ENCODE data around the gene CEP97. TPM values are rescaled to one million over a fixed set of nuclear protein-coding genes. Genes with fewer than 3 reads are reported as not detected.

CEP97 gene
- polyA plus RNA-seq, 1 donor (not counting 4 experiments of a cell fraction or from before 2014, with no cell fraction given), result 3.6 TPM

- H3K79me2 ChIP-seq (ENCODE audit: control insufficient read depth, insufficient read depth, low read length), result peaks cover 2% of the 10 kb centered on the region
- no peak overlapping the region for H3K4me2 ChIP-seq (ENCODE audit: control insufficient read depth, extremely low read depth, insufficient read depth, low read depth, low read length)
- TF ChIP-seq CTCF (optimal IDR thresholded peaks at IDR 0.05 in 1 of 3, IDR thresholded peaks at IDR 0.05 in 1 of 3, conservative IDR thresholded peaks at IDR 0.05 in 1 of 3; ENCODE audit: extremely low read depth in 1 of 3, insufficient read depth in 2 of 3, low read length in 3 of 3), result no peak
- no peak for TF ChIP-seq EZH2 (IDR thresholded peaks at IDR 0.05; ENCODE audit: low read length)
- no peak for FAIRE-seq
- H3K27me3 ChIP-seq (ENCODE audit: control insufficient read depth, extremely low read depth, insufficient read depth, low read length), result no peaks in the 10 kb centered on the region
- no peak overlapping the region for H2AFZ ChIP-seq (ENCODE audit: control insufficient read depth, low read length)
- no peaks in the 10 kb centered on the region for H3K9me3 ChIP-seq (ENCODE audit: control insufficient read depth, low read depth, low read length)
- dilution Hi-C loops (cut with MboI; ENCODE audit: extremely low pct_ligation_motif_present, low sequenced_read_pairs), result no loop called here
- H3K4me1 ChIP-seq (ENCODE audit: control insufficient read depth, extremely low read depth, insufficient read depth, low read length), result no peaks in the 10 kb centered on the region
- no peak overlapping the region for H3K9ac ChIP-seq (ENCODE audit: control insufficient read depth, extremely low read depth, insufficient read depth, low read length)
- H4K20me1 ChIP-seq (ENCODE audit: control insufficient read depth, extremely low read depth, insufficient read depth, low read length), result no peaks in the 10 kb centered on the region
- H3K27ac ChIP-seq (ENCODE audit: control insufficient read depth, insufficient read depth, low read length), result no peak overlapping the region
- H3K4me3 ChIP-seq (ENCODE audit: control insufficient read depth in 2 of 3, extremely low read depth in 1 of 3, insufficient read depth in 2 of 3, low read depth in 1 of 3, low read length in 3 of 3), result no peak overlapping the region
- H3K9me1 ChIP-seq (ENCODE audit: control insufficient read depth, extremely low read depth, insufficient read depth, low read length), result no peaks in the 10 kb centered on the region
- no peak for DNase-seq (ENCODE audit: low read depth, low spot score)
- peaks cover 3 to 10% of the 10 kb centered on the region in 2 experiments for H3K36me3 ChIP-seq (ENCODE audit: control insufficient read depth in 2 of 2, extremely low read depth in 1 of 2, insufficient read depth in 2 of 2, low read length in 2 of 2)
Observed at GRCh38 chr3:101791778-101792177, 67.4 kb downstream of the CEP97 start.

GRCh38 chr3:101796077-101796680 is 71.8 kb downstream of the CEP97 start:
- H3K27me3 ChIP-seq (ENCODE audit: control insufficient read depth, extremely low read depth, insufficient read depth, low read length), result no peaks in the 10 kb centered on the region
- DNase-seq (ENCODE audit: low read depth, low spot score), result no peak
- H3K79me2 ChIP-seq (ENCODE audit: control insufficient read depth, insufficient read depth, low read length), result peaks cover 2% of the 10 kb centered on the region
- no peak overlapping the region for H3K27ac ChIP-seq (ENCODE audit: control insufficient read depth, insufficient read depth, low read length)
- no peak overlapping the region for H2AFZ ChIP-seq (ENCODE audit: control insufficient read depth, low read length)
- TF ChIP-seq CTCF (optimal IDR thresholded peaks at IDR 0.05 in 1 of 3, IDR thresholded peaks at IDR 0.05 in 1 of 3, conservative IDR thresholded peaks at IDR 0.05 in 1 of 3; ENCODE audit: extremely low read depth in 1 of 3, insufficient read depth in 2 of 3, low read length in 3 of 3) (no peak), EZH2 (IDR thresholded peaks at IDR 0.05; ENCODE audit: low read length) (no peak)
- H3K4me1 ChIP-seq (ENCODE audit: control insufficient read depth, extremely low read depth, insufficient read depth, low read length), result no peaks in the 10 kb centered on the region
- FAIRE-seq, result peak; percentile 73
- H3K36me3 ChIP-seq (ENCODE audit: control insufficient read depth in 2 of 2, extremely low read depth in 1 of 2, insufficient read depth in 2 of 2, low read length in 2 of 2), result peaks cover 2 to 12% of the 10 kb centered on the region in 2 experiments
- dilution Hi-C loops (cut with MboI; ENCODE audit: extremely low pct_ligation_motif_present, low sequenced_read_pairs), result no loop called here
- no peak overlapping the region for H3K4me3 ChIP-seq (ENCODE audit: control insufficient read depth in 2 of 3, extremely low read depth in 1 of 3, insufficient read depth in 2 of 3, low read depth in 1 of 3, low read length in 3 of 3)
- no peak overlapping the region for H3K4me2 ChIP-seq (ENCODE audit: control insufficient read depth, extremely low read depth, insufficient read depth, low read depth, low read length)
- no peaks in the 10 kb centered on the region for H3K9me3 ChIP-seq (ENCODE audit: control insufficient read depth, low read depth, low read length)
- no peaks in the 10 kb centered on the region for H4K20me1 ChIP-seq (ENCODE audit: control insufficient read depth, extremely low read depth, insufficient read depth, low read length)
- no peaks in the 10 kb centered on the region for H3K9me1 ChIP-seq (ENCODE audit: control insufficient read depth, extremely low read depth, insufficient read depth, low read length)
- H3K9ac ChIP-seq (ENCODE audit: control insufficient read depth, extremely low read depth, insufficient read depth, low read length), result no peak overlapping the region

All from keratinocyte (primary cell).